Transverse colon (tissue), 4 donors: ENCODE data around the gene ATG7.

Source experiments
- CTCF ChIP-seq, 5 experiments: fragments of 200-600 bp in 3 of 5; fragments of 450-650 bp in 2 of 5; sonication (generic) in 3 of 5; IDR thresholded peaks; 1 replicate in 2 of 5; 2 replicates in 3 of 5; pipeline ENCODE4 v1.5.1; 2016 to 2017; ENCODE audit warnings: antibody characterized with exemption in 5 of 5, inconsistent platforms in 3 of 5, mild to moderate bottlenecking in 2 of 5, moderate library complexity in 1 of 5
- EP300 ChIP-seq: sonication (generic); formaldehyde crosslinking; IDR thresholded peaks from one replicate; pipeline ENCODE4 v1.6.1; 2017; ENCODE audit warnings: antibody characterized with exemption, low read depth
- POLR2A ChIP-seq: fragments of 450-650 bp; IDR thresholded peaks from one replicate; pipeline ENCODE4 v1.6.1; 2016; ENCODE audit warnings: antibody characterized with exemption, mild to moderate bottlenecking, moderate library complexity
- POLR2AphosphoS5 ChIP-seq, 3 donors: sonication (generic); formaldehyde crosslinking; IDR thresholded peaks; one replicate each; pipeline ENCODE4 v1.6.1; 2016; ENCODE audit warnings: antibody characterized with exemption in 3 of 3

GRCh38 chr3:11564577-11565001 lies 292.4 kb downstream of the ATG7 start:
- TF ChIP-seq CTCF (IDR thresholded peaks at IDR 0.05) (no peak), POLR2AphosphoS5 (IDR thresholded peaks at IDR 0.05) (no peak), POLR2A (no peak), EP300 (no peak)
